Neural cell (in vitro differentiated cells): ENCODE measurements around the gene BAD. TPM values are rescaled to one million over a fixed set of nuclear protein-coding genes. Genes with fewer than 3 reads are reported as not detected.

Experiments
- H2AFZ ChIP-seq: fragments of 200-600, 300-800 bp; sonication (generic), shearing (Covaris generic); 2 replicates; pipeline ENCODE4 v1.6.0; 2014; ENCODE audit warnings: low read depth, mild to moderate bottlenecking, antibody characterized with exemption, low read length, moderate library complexity
- H3F3A ChIP-seq: fragments of 200-600 bp; shearing (Covaris generic); 2 replicates; pipeline ENCODE4 v1.6.1; 2016; ENCODE audit warnings: mild to moderate bottlenecking, moderate library complexity, mixed read lengths, antibody characterized with exemption, low read length; ENCODE audit not compliant: insufficient read depth, poor library complexity, severe bottlenecking
- H3K27ac ChIP-seq: fragments of 200-600, 300-800 bp; sonication (generic), shearing (Covaris generic); 2 replicates; pipeline ENCODE4 v1.5.1; 2014; ENCODE audit warnings: mild to moderate bottlenecking, low read length, moderate library complexity
- H3K27me3 ChIP-seq: fragments of 300-800, 200-600 bp; sonication (generic), shearing (Covaris generic); 2 replicates; pipeline ENCODE4 v1.6.0; 2014; ENCODE audit warnings: mild to moderate bottlenecking, low read depth, low read length, moderate library complexity; ENCODE audit not compliant: insufficient read depth
- H3K36me3 ChIP-seq: fragments of 300-800, 200-600 bp; sonication (generic), shearing (Covaris generic); 2 replicates; pipeline ENCODE4 v1.5.1; 2014; ENCODE audit warnings: mild to moderate bottlenecking, antibody characterized with exemption, low read length, moderate library complexity; ENCODE audit not compliant: insufficient read depth
- H3K4me2 ChIP-seq: fragments of 300-800, 200-600 bp; sonication (generic), shearing (Covaris generic); 2 replicates; pipeline ENCODE4 v1.6.0; 2014; ENCODE audit warnings: mild to moderate bottlenecking, low read length
- H3K4me3 ChIP-seq: fragments of 300-800, 200-600 bp; sonication (generic), shearing (Covaris generic); 2 replicates; pipeline ENCODE4 v1.5.1; 2014; ENCODE audit warnings: mild to moderate bottlenecking, low read length, moderate library complexity
- H3K79me2 ChIP-seq: fragments of 200-600 bp; shearing (Covaris generic); replicated peaks from 2 replicates; pipeline ENCODE4 v1.6.0; 2014; ENCODE audit warnings: mild to moderate bottlenecking, low read length, moderate library complexity; ENCODE audit not compliant: insufficient read depth
- H3K9ac ChIP-seq: fragments of 300-800, 200-600 bp; sonication (generic), shearing (Covaris generic); 2 replicates; pipeline ENCODE4 v1.6.1; 2016; ENCODE audit warnings: mild to moderate bottlenecking, low read length, mixed read lengths
- H3K9me2 ChIP-seq: fragments of 200-600 bp; shearing (Covaris generic); 2 replicates; pipeline ENCODE4 v1.6.1; 2016; ENCODE audit warnings: mild to moderate bottlenecking, low read length, mixed read lengths; ENCODE audit not compliant: insufficient read depth
- H3K9me3 ChIP-seq: fragments of 200-600, 300-800 bp; sonication (generic), shearing (Covaris generic); 2 replicates; pipeline ENCODE4 v1.6.1; 2016; ENCODE audit warnings: mild to moderate bottlenecking, mixed run types, low read length, moderate library complexity, mixed read lengths
- H4K20me1 ChIP-seq: fragments of 200-600 bp; shearing (Covaris generic); 2 replicates; pipeline ENCODE4 v1.6.1; 2016; ENCODE audit warnings: mild to moderate bottlenecking, mixed run types; ENCODE audit not compliant: insufficient read depth
- CTCF ChIP-seq: fragments of 450-650 bp; IDR thresholded peaks from 2 replicates; pipeline ENCODE4 v1.5.1; 2014; ENCODE audit warnings: antibody characterized with exemption, mild to moderate bottlenecking, moderate library complexity; ENCODE audit not compliant: poor library complexity, severe bottlenecking
- EP300 ChIP-seq: fragments of 450-650 bp; conservative IDR thresholded peaks from 2 replicates; pipeline ENCODE4 v1.6.1; 2014; ENCODE audit warnings: antibody characterized with exemption, mild to moderate bottlenecking, moderate library complexity; ENCODE audit not compliant: poor library complexity, severe bottlenecking
- MXI1 ChIP-seq: fragments of 450-650 bp; conservative IDR thresholded peaks from 2 replicates; pipeline ENCODE4 v1.6.1; 2014; ENCODE audit warnings: antibody characterized with exemption, mild to moderate bottlenecking; ENCODE audit not compliant: poor library complexity, severe bottlenecking
- RAD21 ChIP-seq: fragments of 450-650 bp; conservative IDR thresholded peaks from 2 replicates; pipeline ENCODE4 v1.6.1; 2014; ENCODE audit warnings: antibody characterized with exemption, mild to moderate bottlenecking, moderate library complexity
- REST ChIP-seq: IDR thresholded peaks from 2 replicates; pipeline ENCODE4 v1.6.1; 2012; ENCODE audit warnings: borderline replicate concordance
- SMC3 ChIP-seq: fragments of 450-650 bp; conservative IDR thresholded peaks from 2 replicates; pipeline ENCODE4 v1.6.1; 2014; ENCODE audit warnings: antibody characterized with exemption, mild to moderate bottlenecking, moderate library complexity; ENCODE audit not compliant: poor library complexity
- TAF1 ChIP-seq: IDR thresholded peaks from 2 replicates; pipeline ENCODE4 v1.6.1; 2012; ENCODE audit warnings: low read depth
- polyA plus RNA-seq: library from polyadenylated mRNA; depleted of rRNA; stranded (reverse); fragments of >200 nt; gene quantifications from 2 replicates; pipeline ENCODE4 v1.2.3, GENCODE V29; 2014

BAD gene
- polyA plus RNA-seq, 1 donor from 2014 or later, result 219 TPM

- H3F3A ChIP-seq, result no peaks in the 10 kb centered on the region
- no peak overlapping the region for H2AFZ ChIP-seq
- no peaks in the 10 kb centered on the region for H3K9me3 ChIP-seq
- no peaks in the 10 kb centered on the region for H4K20me1 ChIP-seq
- no peak overlapping the region for H3K27ac ChIP-seq
- no peaks in the 10 kb centered on the region for H3K9me2 ChIP-seq
- no peak overlapping the region for H3K4me2 ChIP-seq
- H3K79me2 ChIP-seq, result no peaks in the 10 kb centered on the region
- no peak overlapping the region for H3K4me3 ChIP-seq
- no peak for TF ChIP-seq EP300
- TF ChIP-seq RAD21, result no peak
- TF ChIP-seq CTCF, result no peak
- H3K27me3 ChIP-seq, result peaks cover 8% of the 10 kb centered on the region
- H3K36me3 ChIP-seq, result no peaks in the 10 kb centered on the region
- H3K9ac ChIP-seq, result no peak overlapping the region
Observed at GRCh38 chr11:64232182-64232966, 52.1 kb downstream of the BAD start.

DNA sequence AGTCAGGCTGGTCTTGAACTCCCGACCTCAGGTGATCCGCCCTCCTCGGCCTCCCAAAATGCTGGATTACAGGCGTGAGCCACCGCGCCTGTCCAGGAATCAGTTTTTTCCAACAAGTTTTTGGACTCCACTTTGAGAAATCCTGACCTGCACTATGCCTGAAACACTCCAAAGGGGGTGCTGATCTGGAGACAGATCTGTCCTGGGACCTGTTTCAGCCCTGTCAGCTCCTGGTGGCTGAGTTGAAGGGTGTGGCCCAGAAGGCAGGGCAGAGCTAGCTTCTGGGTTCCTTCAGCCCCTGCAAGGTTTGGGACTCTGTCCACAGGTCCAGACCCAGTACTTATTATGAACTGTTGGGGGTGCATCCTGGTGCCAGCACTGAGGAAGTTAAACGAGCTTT lies 52.9 kb downstream of the BAD start:
- TF ChIP-seq TAF1, result no peak
- no peak for TF ChIP-seq MXI1
- TF ChIP-seq CTCF, result no peak
- no peak for TF ChIP-seq EP300
- TF ChIP-seq REST, result no peak
- no peak for TF ChIP-seq RAD21
- no peak for TF ChIP-seq SMC3
- H3K27ac ChIP-seq, result no peak overlapping the region

More for the DNA sequence above, 52.9 kb downstream of the BAD start:
- no peaks in the 10 kb centered on the region for H3F3A ChIP-seq
- no peak overlapping the region for H3K9ac ChIP-seq
- H3K4me3 ChIP-seq, result peak overlapping the region; percentile 94
- H4K20me1 ChIP-seq, result no peaks in the 10 kb centered on the region
- H2AFZ ChIP-seq, result no peak overlapping the region
- no peaks in the 10 kb centered on the region for H3K9me2 ChIP-seq
- H3K36me3 ChIP-seq, result no peaks in the 10 kb centered on the region
- peaks cover 8% of the 10 kb centered on the region for H3K27me3 ChIP-seq
- no peak overlapping the region for H3K4me2 ChIP-seq
- no peaks in the 10 kb centered on the region for H3K9me3 ChIP-seq
- H3K79me2 ChIP-seq, result peaks cover 4% of the 10 kb centered on the region
